Activated T-cell treated with anti-CD3 and anti-CD28 coated beads for 1 hour (primary cell): ENCODE results near the gene PDCD1.
"Not testable (repeated sequence)": the region's sequence is repeated elsewhere in the genome, so short reads cannot be mapped to it uniquely, and the experiment has no call there.

Experiments
- DNase-seq: peaks from one replicate; pipeline ENCODE4 v3.0.0-alpha.2; 2020; ENCODE audit warnings: low read depth

The PDCD1 gene

DNA sequence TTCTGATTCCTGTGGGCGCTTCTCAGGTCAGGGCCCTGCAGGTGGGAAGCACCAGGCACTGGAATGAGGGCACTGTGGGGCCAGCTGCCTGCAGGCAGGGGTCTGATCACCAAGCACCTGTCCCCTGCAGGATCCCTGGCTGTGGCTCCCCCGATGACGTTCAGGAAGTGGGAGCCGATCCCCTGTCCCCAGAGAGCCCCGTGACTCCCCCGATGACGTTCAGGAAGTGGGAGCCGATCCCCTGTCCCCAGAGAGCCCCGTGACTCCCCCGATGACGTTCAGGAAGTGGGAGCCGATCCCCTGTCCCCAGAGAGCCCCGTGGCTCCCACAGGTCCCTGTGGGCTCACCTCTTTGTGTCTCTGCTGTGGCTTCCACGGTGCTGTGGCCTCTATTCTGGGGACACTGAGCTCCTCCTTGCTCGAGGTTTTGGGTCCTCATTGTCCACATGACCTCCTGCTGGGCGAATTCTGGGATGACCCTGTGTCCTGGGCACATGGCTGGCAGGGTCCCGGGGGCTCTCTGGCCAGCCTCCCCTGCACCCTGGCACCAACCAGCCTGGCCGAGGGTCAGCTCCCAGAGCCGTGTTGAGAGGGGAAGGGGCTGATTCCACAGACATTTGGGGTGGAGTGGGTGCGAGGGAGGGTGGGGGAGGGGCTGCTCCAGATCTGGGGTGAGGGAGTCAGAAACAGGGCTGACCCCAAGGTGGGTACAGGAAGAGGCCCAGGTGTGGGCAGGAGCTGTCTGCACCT, 44.9 kb downstream of the PDCD1 start:
- DNase-seq: no peak

DNA sequence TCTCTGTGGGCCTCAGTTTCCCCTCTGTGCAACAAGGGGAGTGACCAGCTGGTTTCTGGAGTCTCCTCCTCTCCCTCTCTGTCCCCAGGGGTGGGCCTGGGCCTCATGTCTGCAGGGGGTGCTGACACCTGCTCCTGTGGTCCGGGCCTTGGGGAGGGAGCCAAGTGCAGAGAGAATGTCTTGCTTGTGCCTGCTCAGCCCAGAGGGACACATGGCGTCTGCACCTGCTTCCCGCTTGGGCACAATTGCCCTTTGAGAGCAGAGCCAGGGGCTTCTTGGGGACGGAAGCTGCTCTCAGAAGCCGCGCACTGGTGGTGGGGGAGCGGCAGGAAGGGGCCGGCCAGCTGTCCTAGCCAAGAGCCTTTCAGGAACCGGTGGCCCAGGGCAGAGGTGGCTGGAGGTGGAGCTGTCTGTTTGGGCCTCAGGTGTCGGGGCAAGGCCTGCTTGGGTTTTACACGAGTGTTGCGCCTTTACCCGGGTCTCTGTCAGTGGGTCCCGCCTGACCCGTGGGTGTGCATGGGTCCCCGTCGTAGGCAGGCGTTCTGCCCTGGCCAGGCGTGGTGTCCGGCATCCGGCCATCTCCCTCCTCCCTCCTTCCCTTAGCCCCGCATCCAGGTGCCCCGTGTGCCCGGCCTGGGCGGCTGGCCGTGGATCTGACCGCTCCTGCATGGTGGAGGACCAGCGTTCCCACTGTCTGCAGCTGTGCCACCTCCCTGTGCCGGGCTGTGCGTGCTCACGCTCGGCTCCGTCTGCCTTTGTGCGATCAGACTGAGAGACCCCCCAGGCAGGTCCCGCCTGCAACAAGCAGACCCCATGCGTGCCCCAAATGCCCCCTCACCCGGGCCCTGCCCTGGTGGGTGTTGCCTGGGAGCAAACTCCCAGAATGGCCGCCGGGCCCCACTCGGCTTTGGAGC, 45.7 kb downstream of the PDCD1 start:
- DNase-seq: no peak

DNA sequence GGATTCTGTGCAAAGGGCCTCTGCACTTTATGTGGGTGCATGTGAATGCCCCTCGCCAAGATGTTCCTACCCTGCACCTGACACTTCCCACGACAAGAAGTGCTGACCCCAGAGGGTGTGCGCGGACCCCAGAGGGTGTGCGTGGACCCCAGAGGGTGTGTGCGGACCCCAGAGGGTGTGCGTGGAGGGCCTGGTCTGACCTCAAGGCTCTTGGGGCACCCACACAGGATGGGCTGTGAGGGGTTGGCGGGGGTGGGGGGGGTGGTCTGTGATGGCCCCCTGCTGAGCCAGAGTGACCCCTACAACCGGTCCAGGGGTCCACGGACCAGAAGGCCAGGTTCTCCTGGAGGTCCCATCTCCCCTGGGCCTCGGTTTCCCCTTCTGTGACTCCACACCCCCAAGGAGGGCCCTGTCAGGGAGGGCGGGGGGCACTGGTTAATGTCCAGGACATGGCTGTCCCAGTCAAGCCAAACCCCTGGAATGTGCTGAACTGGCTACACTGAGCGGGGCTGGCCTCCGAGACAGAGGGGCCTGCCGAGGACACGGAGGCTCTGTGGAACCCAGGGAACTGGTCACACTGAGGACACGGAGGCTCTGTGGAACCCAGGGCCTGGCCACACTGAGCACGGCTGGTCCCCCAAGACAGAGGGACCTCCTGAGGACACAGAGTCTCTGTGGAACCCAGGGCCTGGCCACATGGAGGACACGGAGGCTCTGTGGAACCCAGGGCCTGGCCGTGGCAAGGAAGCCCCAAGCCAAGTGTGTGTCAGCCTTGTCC, 46.6 kb downstream of the PDCD1 start:
- no peak for DNase-seq

DNA sequence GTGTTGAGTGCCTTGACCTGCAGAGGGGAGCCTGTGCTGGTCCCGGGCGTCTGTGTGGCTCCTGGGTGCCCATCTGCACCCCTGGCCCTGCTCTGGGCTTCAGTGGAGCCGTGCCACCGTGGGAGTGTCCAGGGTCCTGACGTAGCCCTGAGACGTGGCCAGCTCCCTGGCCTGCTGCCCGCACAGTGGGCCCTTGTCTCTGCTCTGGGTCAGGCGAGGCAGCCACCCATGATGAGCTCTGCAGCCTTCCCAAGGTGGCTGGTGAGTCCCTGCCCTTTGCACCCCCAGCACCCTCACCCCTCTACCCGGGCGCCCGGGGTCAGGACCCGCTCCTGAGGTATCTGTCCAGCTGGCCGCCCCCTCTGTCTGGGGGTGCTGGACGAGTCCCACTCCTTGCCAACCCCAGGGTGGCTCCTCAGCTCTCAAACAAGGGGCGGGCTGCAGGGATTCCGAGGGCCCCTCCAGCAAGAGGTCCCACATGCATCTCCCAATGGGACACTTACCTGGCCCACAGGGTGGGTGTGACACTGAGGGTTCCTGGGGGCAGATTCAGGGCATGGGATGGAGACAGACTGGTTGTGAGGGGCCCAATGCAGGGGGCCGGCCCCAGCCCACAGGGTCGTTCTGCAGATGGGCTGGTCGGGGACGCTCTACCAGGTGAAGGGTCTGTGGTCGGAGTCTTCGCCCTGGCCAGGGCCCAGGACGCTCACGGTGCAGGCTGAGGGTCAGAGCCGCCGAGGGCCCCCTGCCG, 47.3 kb downstream of the PDCD1 start:
- DNase-seq: no peak

DNA sequence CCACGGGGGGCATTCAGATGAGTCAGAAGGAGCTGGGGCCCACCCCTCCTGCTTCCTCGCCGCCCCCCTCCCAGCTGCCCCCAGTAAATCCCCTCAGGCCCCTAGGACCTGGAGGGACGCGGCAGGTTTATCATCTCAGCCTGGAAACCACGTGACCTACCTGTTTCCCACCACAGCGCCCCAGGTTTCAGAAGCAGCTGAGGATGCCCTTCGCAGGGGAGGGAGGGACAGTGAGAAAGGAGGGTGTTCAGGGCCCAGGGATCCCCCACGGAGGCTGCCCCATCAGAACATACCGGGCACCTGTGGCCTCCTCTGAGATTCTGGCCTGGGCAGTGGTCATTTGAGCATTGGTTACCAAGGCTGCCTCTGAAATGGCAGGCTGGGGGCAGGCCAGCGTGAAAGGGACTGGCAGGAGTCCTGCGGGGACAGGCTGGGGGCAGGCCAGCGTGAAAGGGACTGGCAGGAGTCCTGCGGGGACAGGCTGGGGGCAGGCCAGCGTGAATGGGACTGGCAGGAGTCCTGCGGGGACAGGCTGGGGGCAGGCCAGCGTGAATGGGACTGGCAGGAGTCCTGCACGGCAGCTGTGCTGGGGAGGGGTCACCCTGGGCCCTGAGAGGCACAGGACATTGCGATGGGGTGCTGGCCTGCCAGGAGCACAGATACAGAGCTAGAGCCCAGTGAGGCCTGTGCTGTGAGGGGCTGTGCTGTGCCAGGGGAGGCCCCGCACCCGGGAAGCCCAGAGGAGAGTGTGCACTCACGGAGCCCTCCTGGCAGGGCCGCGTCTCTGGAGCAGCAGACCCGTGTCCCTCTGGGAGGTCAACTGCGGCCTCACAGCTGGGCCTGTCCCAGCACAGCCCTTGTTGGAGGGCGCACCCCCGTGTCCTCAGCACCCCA, 48.1 kb downstream of the PDCD1 start:
- no peak for DNase-seq

DNA sequence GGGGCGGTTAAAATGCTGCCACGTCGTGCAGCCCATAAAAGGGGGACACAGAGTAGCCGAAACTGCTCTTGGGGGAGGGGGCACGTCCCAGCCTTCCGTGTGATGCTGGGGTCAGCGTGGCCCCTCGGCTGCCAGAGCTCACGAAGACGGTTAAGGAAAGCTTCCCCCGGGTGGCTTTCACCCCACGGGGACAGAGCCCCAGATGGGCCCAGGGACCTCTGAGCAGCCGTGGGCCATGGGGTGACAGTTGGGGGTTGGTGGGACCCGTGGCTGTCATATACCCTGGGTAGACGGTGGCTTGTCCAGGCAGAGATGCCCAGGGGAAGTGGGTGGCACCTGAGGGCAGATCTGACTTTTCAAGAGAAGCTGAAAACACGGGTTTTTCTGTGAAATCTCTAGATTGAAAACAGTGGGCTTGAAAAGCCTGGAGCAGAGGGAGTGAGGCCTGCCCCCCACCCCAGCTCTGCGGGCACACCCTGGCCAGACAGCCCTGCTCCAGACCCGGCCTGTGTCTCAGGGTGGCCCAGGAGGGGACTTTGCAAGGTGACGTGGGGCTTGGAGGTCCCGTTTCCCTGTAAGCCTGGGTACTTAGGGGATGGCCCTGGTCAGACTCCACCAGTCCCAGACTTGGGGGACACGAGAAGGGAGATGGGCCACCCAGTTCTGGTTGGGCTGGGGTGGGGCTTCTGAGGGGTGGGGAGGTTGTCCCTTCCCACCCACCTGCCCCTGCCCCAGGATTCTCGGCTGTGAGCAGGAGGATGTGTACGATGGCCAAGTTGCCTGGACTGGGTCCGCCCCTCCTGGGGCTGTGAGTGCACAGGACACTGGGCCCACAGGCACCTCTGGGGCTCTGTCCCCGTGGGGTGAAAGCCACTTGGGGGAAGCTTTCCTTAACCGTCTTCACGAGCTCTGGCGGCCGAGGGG, 49.0 kb downstream of the PDCD1 start:
- DNase-seq: no peak

DNA sequence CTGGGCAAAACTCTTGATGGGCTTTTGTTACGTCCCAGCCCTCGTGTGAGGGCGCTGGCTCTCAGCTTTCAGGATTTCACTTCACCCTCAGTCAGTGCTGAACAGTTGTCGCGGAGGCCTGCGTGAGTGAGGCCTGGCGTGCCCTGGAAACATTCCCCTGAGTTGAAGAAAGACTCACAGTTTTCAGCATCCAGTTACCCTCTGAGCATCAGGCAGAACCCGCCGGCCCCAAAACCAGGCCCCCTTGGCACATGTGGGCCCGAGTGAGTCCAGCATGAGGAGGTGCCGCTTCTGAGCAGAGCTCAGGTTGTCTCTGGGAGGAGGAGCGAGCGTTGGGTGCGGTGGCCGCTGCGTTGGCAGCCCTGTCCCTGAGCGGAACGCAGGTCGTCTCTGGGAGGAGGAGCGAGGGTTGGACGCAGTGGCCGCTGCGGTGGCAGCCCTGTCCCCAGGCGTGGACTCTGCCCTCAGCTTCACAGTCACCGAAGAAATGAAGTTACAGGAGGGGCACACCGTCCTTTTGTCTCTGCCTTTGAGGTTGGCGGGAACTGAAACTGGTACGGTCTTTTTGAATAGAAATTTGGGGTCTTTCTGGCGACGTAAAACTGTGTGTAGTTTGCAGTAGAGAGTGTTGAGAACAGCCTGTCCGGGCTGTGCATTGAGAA, 49.8 kb downstream of the PDCD1 start, which contains the start of gene NEU4:
NEU4 (plus strand) TSS at position 473 of the 662 bp plus-strand sequence. CDS start 5,292 bp downstream, outside the sequence.
- DNase-seq: no peak

DNA sequence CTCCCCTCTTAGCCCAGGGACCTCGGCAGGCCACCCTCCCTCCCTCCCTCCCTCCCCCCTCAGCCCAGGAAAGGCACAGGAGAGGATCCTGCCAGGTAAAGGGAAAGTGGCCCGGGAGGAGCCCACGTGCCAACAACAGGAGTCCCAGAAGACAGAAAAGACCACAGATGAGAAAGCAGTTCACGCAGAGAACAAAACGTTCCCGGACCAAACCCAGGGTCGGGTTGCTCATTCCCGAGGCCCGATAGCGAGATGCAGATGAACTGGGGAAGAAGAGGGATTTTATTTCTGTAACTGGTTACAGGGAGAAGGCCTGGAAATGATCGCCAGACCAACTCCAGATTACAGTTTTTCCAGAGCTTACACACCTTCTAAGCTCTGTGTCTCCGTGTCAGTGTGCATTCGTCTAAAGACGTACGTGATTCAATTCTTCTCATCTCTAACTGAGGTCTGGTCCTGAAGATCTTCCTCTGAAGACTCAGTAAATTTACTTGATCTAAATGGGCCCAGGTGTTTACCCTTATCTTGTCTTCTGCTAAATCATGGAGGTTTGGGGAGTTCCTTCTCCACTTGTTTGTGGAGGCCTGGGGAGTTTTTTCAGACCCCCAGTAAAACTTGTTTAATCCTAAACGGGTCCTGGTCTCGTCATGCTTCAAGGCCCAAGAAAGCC, 50.5 kb downstream of the PDCD1 start:
- DNase-seq: no peak

DNA sequence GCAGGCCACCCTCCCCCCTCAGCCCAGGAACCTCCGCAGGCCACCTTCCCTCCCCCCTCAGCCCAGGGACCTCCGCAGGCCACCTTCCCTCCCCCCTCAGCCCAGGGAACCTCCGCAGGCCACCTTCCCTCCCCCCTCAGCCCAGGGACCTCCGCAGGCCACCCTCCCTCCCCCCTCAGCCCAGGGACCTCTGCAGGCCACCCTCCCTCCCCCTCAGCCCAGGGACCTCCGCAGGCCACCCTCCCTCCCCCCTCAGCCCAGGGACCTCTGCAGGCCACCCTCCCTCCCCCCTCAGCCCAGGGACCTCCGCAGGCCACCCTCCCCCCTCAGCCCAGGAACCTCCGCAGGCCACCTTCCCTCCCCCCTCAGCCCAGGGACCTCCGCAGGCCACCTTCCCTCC, 52.5 kb downstream of the PDCD1 start:
- DNase-seq: not testable (repeated sequence)

DNA sequence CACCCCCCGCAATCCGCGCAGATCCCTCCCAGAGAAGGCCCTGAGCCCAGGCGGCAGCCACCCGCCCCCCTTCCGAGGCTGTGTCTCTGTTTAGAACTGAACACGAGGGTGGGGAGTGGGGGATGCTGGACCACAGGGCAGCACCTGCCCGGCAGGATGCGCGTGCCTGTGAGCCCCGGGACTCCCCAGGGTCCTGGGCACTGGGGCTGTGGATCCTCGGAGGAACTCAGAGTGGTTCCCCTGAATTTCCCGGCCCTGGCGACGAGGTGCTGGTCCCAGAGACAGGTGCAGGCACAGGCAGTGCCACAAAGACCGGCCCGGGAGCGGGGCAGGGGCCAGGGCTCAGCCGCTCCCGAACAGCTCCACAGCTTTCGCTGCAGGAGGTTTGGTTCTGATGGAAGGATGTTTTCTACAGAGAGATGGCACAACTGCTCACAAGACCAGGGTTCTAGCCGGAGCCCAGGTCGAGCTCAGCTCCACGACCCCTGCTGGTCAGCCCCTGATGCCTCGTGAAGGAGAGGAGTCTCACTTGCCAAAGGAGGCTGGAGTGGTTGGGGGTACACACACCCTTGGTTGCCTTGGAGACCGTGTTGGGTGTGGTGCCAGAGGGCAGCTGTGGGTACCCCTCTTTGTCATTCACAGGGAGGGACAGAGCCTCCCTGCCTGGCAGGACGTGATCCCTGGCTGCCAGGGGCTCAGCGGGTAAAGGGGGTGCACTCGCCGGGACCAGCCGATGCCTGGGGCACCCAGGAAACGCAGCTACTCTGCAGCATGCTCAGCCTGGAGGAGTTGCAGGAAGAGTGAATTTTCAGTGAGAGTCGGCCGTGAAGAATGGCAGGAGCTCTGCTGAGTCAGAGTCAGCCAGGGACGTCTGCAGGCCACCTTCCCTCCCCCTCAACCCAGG, 54.1 kb downstream of the PDCD1 start:
- DNase-seq: no peak

DNA sequence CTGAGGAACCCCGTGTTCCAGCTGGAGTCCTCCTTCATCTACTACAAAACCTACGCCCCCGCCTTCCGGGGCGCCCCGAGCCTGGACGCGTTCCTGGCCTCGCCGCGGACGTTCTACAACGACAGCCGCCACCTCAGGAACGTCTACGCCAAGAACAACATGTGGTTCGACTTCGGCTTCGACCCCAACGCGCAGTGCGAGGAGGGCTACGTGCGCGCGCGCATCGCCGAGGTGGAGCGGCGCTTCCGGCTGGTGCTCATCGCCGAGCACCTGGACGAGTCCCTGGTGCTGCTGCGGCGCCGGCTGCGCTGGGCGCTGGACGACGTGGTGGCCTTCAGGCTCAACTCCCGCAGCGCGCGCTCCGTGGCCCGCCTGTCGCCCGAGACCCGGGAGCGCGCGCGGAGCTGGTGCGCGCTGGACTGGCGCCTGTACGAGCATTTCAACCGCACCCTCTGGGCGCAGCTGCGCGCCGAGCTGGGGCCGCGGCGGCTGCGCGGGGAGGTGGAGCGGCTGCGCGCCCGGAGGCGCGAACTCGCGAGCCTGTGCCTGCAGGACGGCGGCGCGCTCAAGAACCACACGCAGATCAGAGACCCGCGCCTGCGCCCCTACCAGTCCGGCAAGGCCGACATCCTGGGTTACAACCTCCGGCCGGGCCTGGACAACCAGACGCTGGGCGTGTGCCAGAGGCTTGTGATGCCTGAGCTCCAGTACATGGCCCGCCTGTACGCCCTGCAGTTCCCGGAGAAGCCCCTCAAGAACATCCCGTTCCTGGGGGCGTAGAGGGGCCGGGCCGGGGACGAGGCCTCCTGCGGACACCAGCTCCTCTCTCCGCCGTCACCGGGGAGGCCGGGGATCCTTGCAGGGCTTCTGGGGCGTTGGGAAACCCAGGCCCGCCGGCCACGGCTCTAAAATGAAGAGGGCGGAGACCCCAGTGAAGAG, 55.0 kb downstream of the PDCD1 start:
- DNase-seq: no peak

DNA sequence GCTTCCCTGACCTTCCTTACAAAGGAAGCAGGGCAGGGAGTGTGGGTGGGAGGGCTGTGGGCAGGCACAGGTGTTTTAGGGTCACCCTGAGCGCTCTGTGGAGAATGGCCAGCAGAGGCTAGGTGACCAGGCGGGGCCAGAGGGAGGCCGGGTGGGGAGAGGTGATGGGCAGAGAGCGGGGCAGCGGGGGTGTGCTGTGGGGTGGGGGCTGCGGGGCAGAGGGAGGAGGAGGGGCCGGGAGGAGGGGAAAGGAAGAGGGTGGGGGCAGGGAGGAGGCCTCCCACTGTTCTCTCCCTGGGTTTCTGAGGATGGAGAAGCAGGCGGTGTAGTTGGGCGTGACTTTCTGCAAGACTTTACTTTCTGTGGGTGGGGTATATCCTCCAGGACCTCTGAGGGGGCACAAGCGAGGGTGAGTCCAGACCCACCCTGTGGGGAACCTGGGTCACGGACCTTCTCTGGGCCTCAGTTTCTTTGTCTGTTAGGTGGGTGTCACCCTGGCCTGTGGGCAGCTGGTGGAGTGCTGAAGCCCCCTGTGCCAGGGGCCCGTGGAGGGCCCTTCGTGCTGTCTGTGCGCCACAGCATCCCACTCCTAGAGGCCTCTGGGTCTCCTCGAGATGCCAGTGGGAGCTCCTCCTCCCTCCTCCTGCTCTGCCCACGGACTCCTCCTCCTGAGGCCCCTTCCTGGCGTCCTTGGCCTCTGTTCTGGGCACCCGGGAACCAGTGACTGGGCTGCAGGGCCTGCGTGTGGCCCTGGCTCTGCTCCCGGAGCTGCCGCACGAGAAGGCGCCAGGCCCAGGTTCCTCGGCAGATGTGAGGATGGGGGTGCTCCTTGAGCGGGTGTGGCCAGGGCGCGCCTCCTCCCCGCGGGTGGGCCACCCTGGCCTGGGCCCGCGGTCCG, 56.0 kb downstream of the PDCD1 start:
- no peak for DNase-seq

DNA sequence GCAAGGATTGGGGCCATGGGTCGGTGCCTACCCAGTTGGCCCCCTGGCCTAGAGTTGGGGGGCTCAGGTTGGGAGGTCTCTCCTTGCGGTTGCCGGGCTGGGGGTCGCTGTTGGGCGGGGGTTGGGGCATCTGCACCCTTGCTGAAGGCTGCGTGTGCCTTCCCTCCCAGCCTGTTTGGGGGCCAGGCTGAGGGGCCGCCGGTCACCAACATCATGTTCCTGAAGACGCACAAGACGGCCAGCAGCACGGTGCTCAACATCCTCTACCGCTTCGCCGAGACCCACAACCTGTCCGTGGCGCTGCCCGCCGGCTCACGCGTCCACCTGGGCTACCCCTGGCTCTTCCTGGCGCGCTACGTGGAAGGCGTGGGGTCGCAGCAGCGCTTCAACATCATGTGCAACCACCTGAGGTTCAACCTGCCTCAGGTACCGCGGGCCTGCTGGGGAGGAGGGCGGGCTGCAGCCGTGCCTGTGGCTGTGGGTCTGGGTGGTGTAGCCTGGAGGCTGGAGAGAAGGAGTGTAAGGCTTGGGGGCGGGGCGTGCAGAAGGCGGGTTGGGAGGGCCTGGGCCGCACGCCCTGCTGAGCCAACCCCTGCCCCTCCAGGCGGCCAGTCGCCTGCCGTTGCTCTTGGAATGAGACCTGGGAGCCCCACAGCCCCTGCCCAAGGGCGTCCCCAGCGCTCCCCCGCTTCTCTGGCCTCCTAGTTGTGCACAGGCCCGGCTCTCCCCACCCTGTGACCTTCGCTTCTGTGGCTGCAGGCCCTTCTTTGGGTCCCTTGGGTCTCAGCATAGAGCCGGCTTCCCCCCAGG, 56.9 kb downstream of the PDCD1 start:
- DNase-seq: no peak
